Left colon (tissue), 2 donors: ENCODE measurements around the gene LAD1. TPM values are rescaled to one million over a fixed set of nuclear protein-coding genes. Genes with fewer than 3 reads are reported as not detected.

Source experiments
- ATAC-seq: fragments of 200-7000 bp; cut with Tn5 transposase; one replicate; pipeline ENCODE4 v1.9.1; 2020; ENCODE audit warnings: mild to moderate bottlenecking, moderate library complexity
- DNase-seq, 2 donors: peaks; one replicate each; pipeline ENCODE4 v3.0.0-alpha.2; 2020
- intact Hi-C, 2 donors: fragments of 100-400 bp; cut with DNase I in 1 of 2; cut with micrococcal nuclease in 1 of 2; formaldehyde crosslinking; loops; one replicate each; pipeline versions ENCODE4 v1.11.2 to v1.14.0; 2022; cut with DNase I, micrococcal nuclease
- long read RNA-seq: library from polyadenylated mRNA; unstranded; transcript quantifications from one replicate; pipeline ENCODE4 v2.0.0, GENCODE V29; 2021
- total RNA-seq, 2 donors: library from RNA; stranded (reverse); fragmentation: NEBNext Ultra II Directional; extraction: Animal tissue kit (Norgen Biotek cat#: 25700); gene quantifications; one replicate each; pipeline ENCODE4 v1.2.1, GENCODE V29; 2021
- donor health status: DM: no; HTN: no; CAD: no.
- donor health status: DM: yes; HTN: yes; CAD: no.

LAD1 gene
- total RNA-seq = 100 to 1,000 TPM; 172 to 191 TPM
- long read RNA-seq, transcript LAD1-202 (10 exons, 2,906 nt) = major isoform, 200 of 296 reads
- long read RNA-seq, partial matches to known transcripts = 57 of 296 reads
- long read RNA-seq, other reads (novel, unspliced or antisense) = 39 of 296 reads

GRCh38 chr1:201399018-201399351, at the start of gene LAD1:
Gene LAD1, minus strand, starts transcription at chr1:201399324. Its CDS starts 18 bp downstream, at chr1:201399306.
- ATAC-seq = no peak
- intact Hi-C loops = no loop called here

GRCh38 chr1:201447903-201448871, 49.1 kb upstream of the LAD1 start:
- peak; percentile 98 for ATAC-seq
- intact Hi-C loops = loop anchor here in 1 of 2 donors (10.0 kb wide), 1 partner anchor 67 kb away; no protein-coding TSS in a partner anchor
- DNase-seq = peak; percentile 64 to 84

More at GRCh38 chr1:201399018-201399351, at the start of gene LAD1:
- no peak for DNase-seq

- intact Hi-C loops = loop anchor here in 1 of 2 donors (10.0 kb wide), 1 partner anchor 69 kb away; no protein-coding TSS in a partner anchor
- no peak for ATAC-seq
- DNase-seq = no peak
Measured at GRCh38 chr1:201445310-201445709, 46.2 kb upstream of the LAD1 start.

- DNase-seq (no peak), ATAC-seq (no peak)
- intact Hi-C loops = loop anchor here in 1 of 2 donors (10.0 kb wide), 1 partner anchor 70 kb away; no protein-coding TSS in a partner anchor
Measured at GRCh38 chr1:201444792-201445191, 45.7 kb upstream of the LAD1 start.

GRCh38 chr1:201443747-201444146, 44.6 kb upstream of the LAD1 start:
- ATAC-seq (no peak), DNase-seq (no peak)
- intact Hi-C loops = loop anchor here in 1 of 2 donors (10.0 kb wide), 1 partner anchor 71 kb away; no protein-coding TSS in a partner anchor

GRCh38 chr1:201436969-201437368, 37.8 kb upstream of the LAD1 start:
- DNase-seq = no peak
- ATAC-seq = no peak
- intact Hi-C loops = no loop called here

- ATAC-seq (peak; percentile 29), DNase-seq (no peak)
- intact Hi-C loops = no loop called here
Measured at GRCh38 chr1:201436393-201436792, 37.3 kb upstream of the LAD1 start.

GRCh38 chr1:201434266-201434665, 35.1 kb upstream of the LAD1 start:
- intact Hi-C loops = no loop called here
- ATAC-seq = no peak
- no peak for DNase-seq

- intact Hi-C loops = no loop called here
- no peak for ATAC-seq
- DNase-seq = no peak
Measured at GRCh38 chr1:201433609-201434008, 34.5 kb upstream of the LAD1 start.

- DNase-seq = no peak
- intact Hi-C loops = no loop called here
- no peak for ATAC-seq
Measured at GRCh38 chr1:201430776-201431175, 31.7 kb upstream of the LAD1 start.

- no peak for ATAC-seq
- no peak for DNase-seq
- intact Hi-C loops = no loop called here
Measured at GRCh38 chr1:201429736-201430501, 30.8 kb upstream of the LAD1 start.

- ATAC-seq = no peak
- intact Hi-C loops = no loop called here
Measured at GRCh38 chr1:201427963-201428362, 28.8 kb upstream of the LAD1 start.

GRCh38 chr1:201426479-201427310, 27.6 kb upstream of the LAD1 start:
- ATAC-seq (no peak), DNase-seq (no peak)
- intact Hi-C loops = no loop called here

More at GRCh38 chr1:201427963-201428362, 28.8 kb upstream of the LAD1 start:
- DNase-seq = no peak

- ATAC-seq = no peak
- DNase-seq = no peak
- intact Hi-C loops = no loop called here
Measured at GRCh38 chr1:201424146-201424545, 25.0 kb upstream of the LAD1 start.

GRCh38 chr1:201423655-201424054, 24.5 kb upstream of the LAD1 start:
- no peak for ATAC-seq
- no peak for DNase-seq
- intact Hi-C loops = no loop called here

GRCh38 chr1:201422436-201423030, 23.4 kb upstream of the LAD1 start:
- DNase-seq (no peak), ATAC-seq (no peak)
- intact Hi-C loops = no loop called here

- ATAC-seq (no peak), DNase-seq (no peak)
- intact Hi-C loops = no loop called here
Measured at GRCh38 chr1:201422026-201422425, 22.9 kb upstream of the LAD1 start.

- ATAC-seq (no peak), DNase-seq (no peak)
- intact Hi-C loops = no loop called here
Measured at GRCh38 chr1:201421041-201421440, 21.9 kb upstream of the LAD1 start.
